Measurements from ENCODE around the gene PLCL1.

The PLCL1 gene

DNA sequence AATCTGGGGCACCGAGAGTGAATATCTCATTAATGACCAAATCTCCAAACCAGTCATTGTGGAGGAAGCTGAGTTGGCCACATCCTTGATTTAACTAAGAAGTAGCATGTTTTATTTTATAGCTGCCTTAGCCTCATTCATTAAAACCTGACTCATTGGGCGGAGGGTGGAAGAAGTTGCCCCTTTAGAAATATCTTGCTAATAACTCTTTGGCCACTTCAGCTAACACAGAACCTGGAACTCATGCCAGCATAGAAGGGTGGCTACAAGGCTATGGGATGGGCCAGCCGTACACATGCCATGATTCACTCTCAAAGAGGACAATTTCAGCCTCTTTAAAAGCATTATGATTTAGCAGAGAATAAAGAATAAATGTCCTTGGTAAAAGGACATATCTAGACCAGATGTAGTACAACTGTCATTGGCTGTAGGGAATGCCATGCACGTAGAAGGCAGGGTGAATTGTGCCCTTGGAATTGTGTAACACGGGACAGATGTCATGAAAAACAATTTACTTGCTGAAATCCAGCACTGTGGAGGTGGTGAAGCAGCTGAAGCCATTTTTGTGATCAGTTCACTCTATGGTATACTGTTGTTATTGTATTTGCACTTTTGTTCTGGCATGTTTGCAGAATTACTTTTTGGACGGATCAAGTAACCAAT, 330.0 kb downstream of the PLCL1 start:
- DNase-seq = no peak

GRCh38 chr2:198135481-198135934, 331.1 kb downstream of the PLCL1 start:
- no peak for DNase-seq

DNA sequence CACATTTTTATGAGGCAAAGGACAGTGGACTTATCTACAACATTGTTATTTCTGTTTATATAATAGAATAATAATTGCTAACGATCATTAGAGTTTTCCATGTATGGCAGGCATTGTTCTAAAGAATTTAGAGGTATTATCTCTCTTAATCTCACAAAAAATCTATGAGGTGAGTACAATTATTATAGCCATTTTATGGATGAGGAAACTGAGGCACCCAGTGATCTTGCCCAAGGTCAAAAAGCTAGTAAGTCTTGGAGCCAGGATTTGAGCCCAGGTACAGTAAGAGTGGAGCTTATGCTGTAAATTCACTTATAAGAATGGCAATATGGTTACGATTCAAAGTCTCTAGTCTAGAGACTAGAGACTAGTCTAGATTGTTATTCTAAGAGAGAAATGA, 331.7 kb downstream of the PLCL1 start:
- DNase-seq = no peak

DNA sequence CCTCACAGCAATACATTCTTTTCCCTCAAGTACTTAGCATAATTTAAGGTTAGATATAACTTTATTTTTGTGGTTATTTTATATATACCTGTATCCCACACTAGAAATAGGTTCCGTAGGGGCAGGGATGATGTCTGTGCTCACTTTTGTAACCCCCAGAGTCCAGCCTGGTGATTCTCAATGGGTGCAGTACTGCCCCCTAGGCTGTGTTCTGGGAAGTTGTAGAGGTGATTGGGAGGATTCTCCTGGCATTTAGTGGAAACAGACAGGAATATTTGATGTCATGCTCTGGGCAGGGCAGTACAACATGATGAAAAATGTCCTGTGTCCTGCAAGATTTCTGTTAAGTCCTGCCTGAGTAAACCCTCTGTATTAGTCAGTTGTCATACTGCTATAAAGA, 333.3 kb downstream of the PLCL1 start:
- no peak for DNase-seq

- no peak for DNase-seq
Measured at GRCh38 chr2:198141726-198142125, 337.3 kb downstream of the PLCL1 start.

DNA sequence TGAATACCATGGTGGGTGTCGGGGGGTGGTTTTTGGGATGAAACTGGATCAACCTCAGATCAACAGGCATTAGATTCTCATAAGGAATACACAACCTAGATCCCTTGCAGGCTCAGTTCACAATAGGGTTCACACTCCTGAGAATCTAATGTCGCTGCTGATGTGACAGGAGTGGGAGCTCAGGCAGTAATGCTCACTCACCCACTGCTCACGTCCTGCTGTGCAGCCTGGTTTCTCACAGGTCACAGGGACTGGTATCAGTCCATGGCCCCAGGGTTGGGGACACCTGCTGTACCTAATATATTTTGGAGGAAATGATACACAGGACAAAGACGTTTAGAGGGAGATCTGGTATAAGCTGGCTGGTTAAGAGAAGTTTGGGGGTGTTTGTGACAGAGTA, 338.8 kb downstream of the PLCL1 start:
- DNase-seq = no peak

- DNase-seq = no peak
Measured at GRCh38 chr2:198143793-198144192, 339.4 kb downstream of the PLCL1 start.

GRCh38 chr2:198144660-198145059, 340.3 kb downstream of the PLCL1 start:
- DNase-seq = no peak

- DNase-seq = no peak
Measured at GRCh38 chr2:198146346-198146940, 342.1 kb downstream of the PLCL1 start.

- DNase-seq = no peak
Measured at GRCh38 chr2:198157314-198157713, 352.9 kb downstream of the PLCL1 start.

GRCh38 chr2:198161151-198161550, 356.8 kb downstream of the PLCL1 start:
- DNase-seq = no peak

DNA sequence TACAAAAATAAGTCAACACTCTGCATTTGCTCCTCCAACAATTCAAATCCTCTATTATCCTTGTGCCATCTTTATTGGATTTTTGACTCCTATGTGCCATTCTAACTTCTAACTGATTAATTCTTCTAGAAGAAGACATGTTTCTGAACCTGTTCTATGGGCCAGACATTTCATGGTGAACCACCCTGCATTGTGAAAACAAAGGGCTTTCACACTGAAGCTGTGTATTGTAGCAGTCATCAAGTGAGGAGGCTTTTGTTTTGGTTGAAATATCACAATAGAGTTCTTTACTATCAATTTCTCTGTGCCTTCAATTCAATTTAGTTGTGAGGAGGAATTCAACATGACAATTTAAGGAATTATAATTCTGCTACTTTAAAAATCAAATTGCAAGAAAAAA, 357.9 kb downstream of the PLCL1 start:
- DNase-seq = no peak

- DNase-seq = no peak
Measured at GRCh38 chr2:198164843-198165242, 360.4 kb downstream of the PLCL1 start.

GRCh38 chr2:198165289-198165688, 360.9 kb downstream of the PLCL1 start:
- DNase-seq = no peak

GRCh38 chr2:198167346-198167745, 363.0 kb downstream of the PLCL1 start:
- no peak for DNase-seq

GRCh38 chr2:198168651-198169050, 364.3 kb downstream of the PLCL1 start:
- DNase-seq = no peak

DNA sequence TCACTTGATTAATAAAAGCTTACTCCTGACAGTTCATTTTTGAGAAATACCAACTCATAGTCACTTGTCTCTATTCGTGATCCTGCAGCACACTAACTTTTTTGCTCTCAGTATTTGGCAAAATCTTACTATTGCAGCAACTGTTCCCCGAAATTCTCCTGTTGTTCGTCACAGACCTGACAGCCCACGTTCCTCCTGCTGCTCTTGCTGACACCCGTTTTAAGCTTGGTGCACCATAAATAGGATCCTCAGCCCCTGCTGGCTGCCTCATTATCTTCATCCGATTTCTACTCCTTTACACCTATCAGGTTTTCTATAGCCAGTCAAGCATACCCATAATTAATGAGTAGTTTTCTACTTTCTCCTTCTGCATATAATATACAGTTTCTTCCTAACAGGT, 368.8 kb downstream of the PLCL1 start:
- DNase-seq = no peak

DNA sequence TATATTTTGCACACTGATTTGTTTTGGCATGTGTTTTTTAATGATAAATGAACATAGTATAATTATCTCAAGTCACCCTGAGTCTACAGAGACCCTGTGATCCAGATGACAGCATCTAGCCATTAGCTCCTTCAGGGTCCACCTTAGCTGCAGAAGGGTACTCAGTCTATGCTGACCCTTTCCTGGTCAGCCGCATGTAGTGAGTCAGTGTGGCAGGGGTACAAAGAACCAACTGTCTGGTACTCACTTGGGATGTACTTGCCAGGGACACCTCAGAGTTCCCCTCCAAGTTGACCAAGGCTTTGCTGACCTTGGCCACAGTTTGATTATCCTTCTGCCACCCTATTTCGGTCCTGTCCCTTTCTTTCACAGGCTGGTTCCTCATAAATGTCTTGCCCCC, 369.5 kb downstream of the PLCL1 start:
- DNase-seq = no peak

DNA sequence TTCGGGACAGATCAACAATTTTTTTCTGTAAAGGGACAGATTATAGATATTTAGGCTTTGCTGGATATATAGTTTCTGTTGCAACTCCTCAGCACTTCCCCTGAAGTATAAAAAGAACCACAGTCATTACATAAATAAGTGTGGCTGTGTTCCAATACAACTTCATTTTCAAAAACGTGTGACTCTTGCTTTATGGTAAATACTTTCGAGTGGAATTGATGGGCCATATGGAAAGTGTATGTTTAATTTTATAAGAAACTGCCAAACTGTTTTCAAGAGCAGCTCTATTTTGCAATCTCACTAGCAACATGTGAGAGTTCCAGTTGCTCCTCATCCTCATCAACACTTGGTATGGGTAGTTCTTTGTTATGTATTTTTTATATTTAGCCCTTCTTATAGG, 370.9 kb downstream of the PLCL1 start:
- no peak for DNase-seq

- DNase-seq = no peak
Measured at GRCh38 chr2:198177040-198177439, 372.6 kb downstream of the PLCL1 start.

DNA sequence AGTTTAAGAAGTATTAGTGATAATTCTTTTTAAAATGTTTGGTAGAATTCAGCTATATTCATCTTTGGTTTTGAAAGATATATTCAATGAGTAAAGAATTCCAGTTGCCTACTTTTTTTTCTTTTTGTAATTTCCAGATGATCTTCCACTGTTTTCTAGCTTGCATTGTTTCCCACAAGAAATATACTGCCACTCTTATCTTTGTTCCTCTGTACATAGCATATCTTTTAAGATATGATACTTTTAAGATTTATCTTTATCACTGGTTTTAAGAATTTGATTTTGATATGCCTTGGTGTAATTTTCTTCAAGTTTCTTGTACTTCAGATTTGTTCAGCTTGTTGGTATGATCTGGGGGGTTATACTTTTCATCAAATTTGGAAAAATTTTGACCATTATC, 374.4 kb downstream of the PLCL1 start:
- DNase-seq = no peak

DNA sequence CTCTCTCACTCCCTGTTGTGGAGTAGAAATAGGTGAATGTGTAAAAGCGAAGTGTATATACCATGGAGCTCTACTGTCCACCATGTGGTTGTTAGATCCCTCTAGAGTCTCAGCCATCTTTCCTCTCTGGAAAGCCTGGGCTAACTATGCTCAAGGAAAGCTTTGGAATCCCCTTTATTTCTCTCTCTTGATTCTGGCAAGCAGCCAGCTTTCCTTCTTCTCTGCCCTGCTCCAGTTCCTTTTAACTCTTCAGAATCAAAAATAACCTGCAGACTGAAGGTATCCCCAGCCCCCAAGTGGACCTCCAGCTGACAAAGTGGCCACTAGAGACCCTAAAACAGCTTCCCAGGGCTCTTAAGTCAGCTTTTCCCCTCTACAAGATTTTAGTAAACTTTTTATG, 381.9 kb downstream of the PLCL1 start:
- no peak for DNase-seq

GRCh38 chr2:198187841-198188240, 383.4 kb downstream of the PLCL1 start:
- no peak for DNase-seq

DNA sequence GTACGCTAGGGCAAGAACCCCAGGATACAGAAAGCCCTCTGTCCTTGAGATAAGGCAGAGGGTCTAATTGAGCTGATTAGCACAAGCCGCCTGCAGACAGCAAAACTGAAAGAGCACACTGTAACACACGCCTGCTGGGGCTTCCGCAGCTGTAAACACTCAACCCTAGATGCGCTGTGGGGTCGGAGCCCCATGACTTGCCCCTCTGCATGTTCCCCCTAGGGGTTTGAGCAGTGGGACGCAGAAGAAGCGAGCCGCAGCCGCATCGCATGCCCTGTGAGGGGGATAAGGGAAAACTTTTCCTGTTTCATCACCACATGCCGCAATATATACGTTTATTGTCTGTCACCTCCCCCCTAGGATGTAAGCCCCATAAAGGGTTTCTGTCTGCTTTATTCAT, 384.6 kb downstream of the PLCL1 start:
- no peak for DNase-seq

DNA sequence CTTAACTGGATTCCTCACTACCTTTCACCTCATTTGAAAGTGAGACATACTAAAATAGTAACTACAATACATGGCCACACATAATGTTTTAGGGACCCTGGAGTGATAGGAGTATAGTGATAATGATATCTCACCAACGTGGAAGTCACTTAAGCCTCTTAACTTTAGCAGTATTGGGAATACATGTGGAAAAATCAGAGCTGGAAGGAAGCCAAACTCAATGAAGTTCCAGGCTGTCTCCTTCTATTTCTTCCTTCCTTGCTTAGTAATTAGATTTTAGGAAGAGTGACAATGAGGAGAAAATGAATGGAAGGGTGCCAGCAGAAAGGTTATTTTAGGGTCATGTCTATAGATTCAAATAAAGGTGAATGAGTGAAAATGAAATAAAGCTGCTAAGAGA, 387.3 kb downstream of the PLCL1 start:
- no peak for DNase-seq

All from stimulated activated CD4-positive, alpha-beta T cell treated with anti-CD3 and anti-CD28 coated beads, Interleukin-15, amount 100 ng/mL, for 24 hours (primary cell).